ENCODE measurements around the gene ZSCAN30. TPM values are rescaled to one million over a fixed set of nuclear protein-coding genes. Genes with fewer than 3 reads are reported as not detected.

The ZSCAN30 gene
- total and polyA plus RNA-seq, 9 of the 15 experiments (the other 6 are each of a cell fraction or from before 2014, with no cell fraction given) = 4.6 to 13.6 (median 10.8) TPM

GRCh38 chr18:35245719-35246317, 44.2 kb downstream of the ZSCAN30 start:
- no peak for ATAC-seq
- peaks cover 74% of the 10 kb centered on the region for H3K36me3 ChIP-seq (ENCODE audit: control insufficient read depth, insufficient read depth, low read length)
- BruUV-seq (replicated peaks) = no TSS peak
- in situ Hi-C loops (cut with MboI) = no loop called here
- peaks cover 14% of the 10 kb centered on the region; the same call in 1 of the 2 replicates for H3K9me3 ChIP-seq (replicated peaks; ENCODE audit: control insufficient read depth, insufficient read depth, low read depth, low read length)
- POLR2A ChIA-PET = interaction anchor here (0.6 kb wide), 1 partner anchor 357 kb away, joined by 3 read pairs; no protein-coding TSS in a partner anchor
- WGBS (ENCODE audit: insufficient coverage, low coverage, missing lambda C conversion rate) = over 99% methylated on average over 4 of the region's 4 CpGs
- H3K27me3 ChIP-seq (ENCODE audit: control insufficient read depth in 2 of 2, insufficient read depth in 2 of 2, low read length in 2 of 2) = no peaks in the 10 kb centered on the region
- H3K27ac ChIP-seq (ENCODE audit: extremely low read depth, low read depth, low read length) = no peak overlapping the region
- CTCF ChIA-PET (ENCODE audit: low intra/inter-chr PET ratio) = no interaction called here
- peaks cover 23% of the 10 kb centered on the region for H3K79me2 ChIP-seq (ENCODE audit: control insufficient read depth, insufficient read depth, low read length)
- H3K9me1 ChIP-seq (ENCODE audit: control insufficient read depth, insufficient read depth, low read length) = no peaks in the 10 kb centered on the region
- H3K4me1 ChIP-seq (replicated peaks in 1 of 2; ENCODE audit: control insufficient read depth in 2 of 2, insufficient read depth in 2 of 2, low read length in 2 of 2) = no peaks in the 10 kb centered on the region; a peak in 4 of 5 replicates
- H3K9ac ChIP-seq (ENCODE audit: insufficient read depth in 1 of 2, low read depth in 2 of 2, low read length in 2 of 2) = no peak overlapping the region
- TF ChIP-seq ZNF75A (CRISPR knock-in tag; IDR thresholded peaks at IDR 0.05) = peak; percentile 93
- TF ChIP-seq ZNF41 (CRISPR knock-in tag; conservative IDR thresholded peaks at IDR 0.05) = no peak
- TF ChIP-seq ZNF274 (IDR thresholded peaks at IDR 0.05; ENCODE audit: borderline replicate concordance, low read depth, low read length) = peak; percentile 68; the same call in 1 of the 2 replicates
- TF ChIP-seq BRD9 (IDR thresholded peaks at IDR 0.05; ENCODE audit: low read depth, partially characterized antibody) = no peak
- no peak for DNase-seq (ENCODE audit: extremely low read depth in 1 of 4, low spot score in 3 of 4)
- H3K4me2 ChIP-seq (ENCODE audit: insufficient read depth, low read length) = no peak overlapping the region
- no peak overlapping the region for H2AFZ ChIP-seq (ENCODE audit: low read depth, low read length)
- no peak overlapping the region for H3K4me3 ChIP-seq
- FAIRE-seq = no peak
- H4K20me1 ChIP-seq (replicated peaks; ENCODE audit: control insufficient read depth, insufficient read depth, low read length) = no peaks in the 10 kb centered on the region
- intact Hi-C loops (cut with micrococcal nuclease) = no loop called here

- BruUV-seq (replicated peaks) = no TSS peak
- intact Hi-C loops (cut with micrococcal nuclease) (loop anchor here (5.0 kb wide), 1 partner anchor 98 kb away; the partner anchor contains the start of gene ZNF24), in situ Hi-C loops (cut with MboI) (loop anchor here (5.0 kb wide), 1 partner anchor 43 kb away; no protein-coding TSS in a partner anchor)
- no peak overlapping the region for H3K4me2 ChIP-seq (ENCODE audit: insufficient read depth, low read length)
- no peak for FAIRE-seq
- peaks cover 23% of the 10 kb centered on the region for H3K79me2 ChIP-seq (ENCODE audit: control insufficient read depth, insufficient read depth, low read length)
- no peaks in the 10 kb centered on the region for H4K20me1 ChIP-seq (replicated peaks; ENCODE audit: control insufficient read depth, insufficient read depth, low read length)
- peaks cover 70% of the 10 kb centered on the region for H3K36me3 ChIP-seq (ENCODE audit: control insufficient read depth, insufficient read depth, low read length)
- peaks cover 3 to 4% of the 10 kb centered on the region in 2 experiments for H3K4me1 ChIP-seq (replicated peaks in 1 of 2; ENCODE audit: control insufficient read depth in 2 of 2, insufficient read depth in 2 of 2, low read length in 2 of 2)
- no peak overlapping the region for H3K27ac ChIP-seq (ENCODE audit: extremely low read depth, low read depth, low read length)
- no peak for TF ChIP-seq ZNF354B (CRISPR knock-in tag; IDR thresholded peaks at IDR 0.05)
- no peak for TF ChIP-seq TCFL5 (CRISPR knock-in tag; conservative IDR thresholded peaks at IDR 0.05)
- TF ChIP-seq CHAMP1 (IDR thresholded peaks at IDR 0.05) = no peak
- TF ChIP-seq ZNF316 (IDR thresholded peaks at IDR 0.05) = no peak
- no peak for TF ChIP-seq ZNF584 (CRISPR knock-in tag; IDR thresholded peaks at IDR 0.05; ENCODE audit: low read depth)
- TF ChIP-seq CEBPG (CRISPR knock-in tag; IDR thresholded peaks at IDR 0.05) = no peak
- TF ChIP-seq CEBPG (tag; conservative IDR thresholded peaks at IDR 0.05 in 1 of 2, IDR thresholded peaks at IDR 0.05 in 1 of 2) = 0 out of 4 replicates have a peak, but pooled peaks of 1 of the 2 experiments have one; percentile 28
- H3K9me1 ChIP-seq (ENCODE audit: control insufficient read depth, insufficient read depth, low read length) = no peaks in the 10 kb centered on the region
- WGBS (ENCODE audit: insufficient coverage, low coverage, missing lambda C conversion rate) = 93% methylated on average over 4 of the region's 4 CpGs
- ChIA-PET POLR2A (no interaction called here), CTCF (ENCODE audit: low intra/inter-chr PET ratio) (no interaction called here)
- no peak overlapping the region for H3K9ac ChIP-seq (ENCODE audit: insufficient read depth in 1 of 2, low read depth in 2 of 2, low read length in 2 of 2)
- DNase-seq (ENCODE audit: extremely low read depth in 1 of 4, low spot score in 3 of 4) = no peak
- peaks cover 14% of the 10 kb centered on the region; the same call in 1 of the 2 replicates for H3K9me3 ChIP-seq (replicated peaks; ENCODE audit: control insufficient read depth, insufficient read depth, low read depth, low read length)
- no peak overlapping the region for H2AFZ ChIP-seq (ENCODE audit: low read depth, low read length)
- H3K27me3 ChIP-seq (ENCODE audit: control insufficient read depth in 2 of 2, insufficient read depth in 2 of 2, low read length in 2 of 2) = no peaks in the 10 kb centered on the region
- no peak overlapping the region for H3K4me3 ChIP-seq
- ATAC-seq = no peak
These were observed 45.4 kb downstream of the ZSCAN30 start for GRCh38 chr18:35244671-35245070.

Measured in K562 (cell line).